Measurements from ENCODE around the gene CELF4. TPM values are rescaled to one million over a fixed set of nuclear protein-coding genes. Genes with fewer than 3 reads are reported as not detected.

CELF4 gene
- total and polyA plus RNA-seq, 2 of the 4 experiments (the other 2 are of a cell fraction), result not detected

DNA sequence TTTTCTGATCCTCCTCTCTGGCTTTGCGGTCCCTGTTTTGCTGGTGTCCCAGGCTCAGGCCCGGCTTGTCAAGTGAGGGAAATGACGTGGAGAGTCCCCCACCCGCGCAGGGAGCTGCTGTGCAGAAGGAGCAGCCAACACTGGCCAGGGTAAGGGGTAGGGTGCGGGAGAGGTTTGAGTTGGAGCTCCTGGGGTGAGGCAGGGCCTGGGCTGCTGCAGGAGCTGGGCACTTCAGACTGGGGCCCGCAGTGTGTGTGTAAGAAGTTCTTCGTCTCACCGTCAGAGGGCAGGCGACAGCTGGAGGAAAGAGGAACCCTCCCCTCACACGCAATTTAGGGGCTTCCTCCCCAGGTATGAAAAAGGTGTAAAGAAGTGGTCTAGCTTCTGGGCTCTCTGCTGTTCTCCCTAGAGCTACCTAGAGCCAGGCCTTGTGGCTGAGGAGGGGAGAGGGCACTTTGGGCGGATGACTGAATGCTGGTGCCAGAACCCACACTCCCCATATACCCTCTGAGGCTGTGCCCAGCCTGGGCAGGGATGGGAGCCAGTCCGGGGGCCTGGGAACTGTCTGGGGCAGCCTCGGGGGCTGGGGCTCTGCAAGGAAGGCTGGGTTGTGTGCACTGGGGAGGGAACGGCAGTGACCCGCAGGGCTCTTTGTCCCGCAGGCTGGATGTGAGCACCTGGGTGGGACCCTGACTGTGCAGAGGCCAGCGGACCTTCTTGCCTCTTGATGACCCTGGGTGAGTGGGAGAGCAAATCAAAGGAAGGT is 11.8 kb downstream of the CELF4 start:
- H3K4me2 ChIP-seq (ENCODE audit: low read depth, low read length), result no peak overlapping the region
- no peak overlapping the region for H2BK15ac ChIP-seq (ENCODE audit: low read depth, low read length)
- H3K14ac ChIP-seq (replicated peaks; ENCODE audit: low read depth, low read length), result no peak overlapping the region
- no peak overlapping the region for H2AK5ac ChIP-seq (ENCODE audit: low read depth, low read length)
- CTCF ChIA-PET, result no interaction called here
- H3K79me1 ChIP-seq (ENCODE audit: low read depth in 1 of 2, low read length in 2 of 2), result no peaks in the 10 kb centered on the region
- H4K20me1 ChIP-seq (ENCODE audit: insufficient read depth, low read length), result no peaks in the 10 kb centered on the region
- H4K91ac ChIP-seq (ENCODE audit: insufficient read depth, low read depth, low read length), result no peak overlapping the region
- no peak overlapping the region for H4K5ac ChIP-seq (ENCODE audit: low read depth, low read length)
- H2BK120ac ChIP-seq (ENCODE audit: low read depth, low read length), result no peak overlapping the region
- no peak for DNase-seq
- H3K9ac ChIP-seq (ENCODE audit: low read depth, low read length), result no peak overlapping the region
- no peak overlapping the region for H3K27ac ChIP-seq (ENCODE audit: insufficient read depth, low read length)
- no peak overlapping the region for H3K4me3 ChIP-seq (ENCODE audit: insufficient read depth, low read depth, low read length)
- ATAC-seq (ENCODE audit: low read depth), result 0 out of 2 replicates have a peak, but pooled peaks have one; percentile 14
- H3K18ac ChIP-seq (ENCODE audit: low read depth, low read length), result no peak overlapping the region
- H3K9me1 ChIP-seq (ENCODE audit: insufficient read depth, low read length), result no peaks in the 10 kb centered on the region
- BruUV-seq (replicated peaks), result no TSS peak
- intact Hi-C loops (cut with micrococcal nuclease) (no loop called here), dilution Hi-C loops (cut with HindIII; ENCODE audit: low sequenced_read_pairs, unreplicated experiment) (no loop called here), in situ Hi-C loops (cut with MboI; ENCODE audit: low sequenced_read_pairs) (no loop called here)
- WGBS, 2 experiments (ENCODE audit: extremely low coverage in 2 of 2, insufficient read length in 1 of 2), result 79% methylated on average over 3 of the region's 18 CpGs; no CpG with 5 or more reads in 1 of the 2 experiments
- H3K27me3 ChIP-seq (ENCODE audit: control insufficient read depth, insufficient read depth, low read length), result no peaks in the 10 kb centered on the region; the same call in 1 of the 2 replicates
- no peak overlapping the region for H3K4ac ChIP-seq (ENCODE audit: low read depth, low read length)
- no peak overlapping the region for H3K23ac ChIP-seq (ENCODE audit: low read depth, low read length)
- no peak overlapping the region for H3K56ac ChIP-seq (ENCODE audit: extremely low read depth, insufficient read depth, low read length)
- H2BK20ac ChIP-seq (ENCODE audit: low read depth, low read length), result no peak overlapping the region
- TF ChIP-seq, protein P1, sequence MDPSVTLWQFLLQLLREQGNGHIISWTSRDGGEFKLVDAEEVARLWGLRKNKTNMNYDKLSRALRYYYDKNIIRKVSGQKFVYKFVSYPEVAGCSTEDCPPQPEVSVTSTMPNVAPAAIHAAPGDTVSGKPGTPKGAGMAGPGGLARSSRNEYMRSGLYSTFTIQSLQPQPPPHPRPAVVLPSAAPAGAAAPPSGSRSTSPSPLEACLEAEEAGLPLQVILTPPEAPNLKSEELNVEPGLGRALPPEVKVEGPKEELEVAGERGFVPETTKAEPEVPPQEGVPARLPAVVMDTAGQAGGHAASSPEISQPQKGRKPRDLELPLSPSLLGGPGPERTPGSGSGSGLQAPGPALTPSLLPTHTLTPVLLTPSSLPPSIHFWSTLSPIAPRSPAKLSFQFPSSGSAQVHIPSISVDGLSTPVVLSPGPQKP (IDR thresholded peaks at IDR 0.05; ENCODE audit: borderline replicate concordance, low read depth, low read length), result no peak
- TF ChIP-seq RCOR1 (IDR thresholded peaks at IDR 0.05; ENCODE audit: insufficient replicate concordance, low read length) (no peak), RFX5 (IDR thresholded peaks at IDR 0.05; ENCODE audit: low read depth, low read length) (no peak)
- TF ChIP-seq, protein P2, sequence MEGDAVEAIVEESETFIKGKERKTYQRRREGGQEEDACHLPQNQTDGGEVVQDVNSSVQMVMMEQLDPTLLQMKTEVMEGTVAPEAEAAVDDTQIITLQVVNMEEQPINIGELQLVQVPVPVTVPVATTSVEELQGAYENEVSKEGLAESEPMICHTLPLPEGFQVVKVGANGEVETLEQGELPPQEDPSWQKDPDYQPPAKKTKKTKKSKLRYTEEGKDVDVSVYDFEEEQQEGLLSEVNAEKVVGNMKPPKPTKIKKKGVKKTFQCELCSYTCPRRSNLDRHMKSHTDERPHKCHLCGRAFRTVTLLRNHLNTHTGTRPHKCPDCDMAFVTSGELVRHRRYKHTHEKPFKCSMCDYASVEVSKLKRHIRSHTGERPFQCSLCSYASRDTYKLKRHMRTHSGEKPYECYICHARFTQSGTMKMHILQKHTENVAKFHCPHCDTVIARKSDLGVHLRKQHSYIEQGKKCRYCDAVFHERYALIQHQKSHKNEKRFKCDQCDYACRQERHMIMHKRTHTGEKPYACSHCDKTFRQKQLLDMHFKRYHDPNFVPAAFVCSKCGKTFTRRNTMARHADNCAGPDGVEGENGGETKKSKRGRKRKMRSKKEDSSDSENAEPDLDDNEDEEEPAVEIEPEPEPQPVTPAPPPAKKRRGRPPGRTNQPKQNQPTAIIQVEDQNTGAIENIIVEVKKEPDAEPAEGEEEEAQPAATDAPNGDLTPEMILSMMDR (conservative IDR thresholded peaks at IDR 0.05; ENCODE audit: low read depth, low read length), result no peak
- TF ChIP-seq, protein P3, sequence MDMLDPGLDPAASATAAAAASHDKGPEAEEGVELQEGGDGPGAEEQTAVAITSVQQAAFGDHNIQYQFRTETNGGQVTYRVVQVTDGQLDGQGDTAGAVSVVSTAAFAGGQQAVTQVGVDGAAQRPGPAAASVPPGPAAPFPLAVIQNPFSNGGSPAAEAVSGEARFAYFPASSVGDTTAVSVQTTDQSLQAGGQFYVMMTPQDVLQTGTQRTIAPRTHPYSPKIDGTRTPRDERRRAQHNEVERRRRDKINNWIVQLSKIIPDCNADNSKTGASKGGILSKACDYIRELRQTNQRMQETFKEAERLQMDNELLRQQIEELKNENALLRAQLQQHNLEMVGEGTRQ (IDR thresholded peaks at IDR 0.05; ENCODE audit: low read depth, low read length), result no peak
- H2AK9ac ChIP-seq (replicated peaks; ENCODE audit: low read depth, low read length, poor library complexity), result no peak overlapping the region
- no peaks in the 10 kb centered on the region for H3K36me3 ChIP-seq (ENCODE audit: control insufficient read depth, insufficient read depth, low read length)
- H3K9me3 ChIP-seq (ENCODE audit: control insufficient read depth, insufficient read depth, low read length), result no peaks in the 10 kb centered on the region
- POLR2A ChIA-PET (ENCODE audit: unreplicated experiment), result no interaction called here
- no peak overlapping the region for H2BK5ac ChIP-seq (ENCODE audit: low read depth, low read length, poor library complexity, severe bottlenecking)
- H4K8ac ChIP-seq (ENCODE audit: low read depth in 2 of 2, low read length in 2 of 2), result no peak overlapping the region
- no peak overlapping the region for H2AFZ ChIP-seq (replicated peaks; ENCODE audit: low read length, poor library complexity)
- H3K4me1 ChIP-seq (ENCODE audit: control insufficient read depth, insufficient read depth, low read length), result no peaks in the 10 kb centered on the region
